ENCODE results near the gene PARG.

PARG gene

DNA sequence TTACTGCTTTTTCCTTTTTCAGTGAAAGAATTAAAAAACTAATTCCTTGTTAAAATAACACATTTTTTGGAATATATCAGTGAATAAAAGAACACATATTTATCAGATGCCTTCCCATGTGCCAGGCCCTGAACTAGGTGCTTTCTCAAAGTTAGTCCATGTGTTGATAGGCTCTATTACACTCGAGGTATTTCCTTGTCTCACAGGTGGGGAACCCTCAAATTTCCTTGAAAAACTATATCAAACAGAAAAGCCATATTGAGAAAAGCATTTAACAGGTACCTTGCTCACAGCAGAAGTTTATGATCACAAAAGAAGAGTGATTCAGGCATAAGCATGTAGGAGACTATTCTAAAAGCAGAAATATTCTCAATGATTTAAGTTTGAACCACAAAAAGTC lies 104.1 kb downstream of the PARG start:
- Histone ChIP-seq H3K36me3 (peaks cover 26% of the 10 kb centered on the region), H3K4me1 (ENCODE audit: control insufficient read depth in 1 of 2, insufficient read depth in 1 of 2, low read depth in 1 of 2, low read length in 1 of 2) (no peaks in the 10 kb centered on the region), H3K9me3 (no peaks in the 10 kb centered on the region), H3K4me3 (ENCODE audit: low read depth in 1 of 2, low read length in 1 of 2) (no peak overlapping the region), H3K27me3 (no peaks in the 10 kb centered on the region), H3K27ac (no peak overlapping the region)
- TF ChIP-seq, protein P1, sequence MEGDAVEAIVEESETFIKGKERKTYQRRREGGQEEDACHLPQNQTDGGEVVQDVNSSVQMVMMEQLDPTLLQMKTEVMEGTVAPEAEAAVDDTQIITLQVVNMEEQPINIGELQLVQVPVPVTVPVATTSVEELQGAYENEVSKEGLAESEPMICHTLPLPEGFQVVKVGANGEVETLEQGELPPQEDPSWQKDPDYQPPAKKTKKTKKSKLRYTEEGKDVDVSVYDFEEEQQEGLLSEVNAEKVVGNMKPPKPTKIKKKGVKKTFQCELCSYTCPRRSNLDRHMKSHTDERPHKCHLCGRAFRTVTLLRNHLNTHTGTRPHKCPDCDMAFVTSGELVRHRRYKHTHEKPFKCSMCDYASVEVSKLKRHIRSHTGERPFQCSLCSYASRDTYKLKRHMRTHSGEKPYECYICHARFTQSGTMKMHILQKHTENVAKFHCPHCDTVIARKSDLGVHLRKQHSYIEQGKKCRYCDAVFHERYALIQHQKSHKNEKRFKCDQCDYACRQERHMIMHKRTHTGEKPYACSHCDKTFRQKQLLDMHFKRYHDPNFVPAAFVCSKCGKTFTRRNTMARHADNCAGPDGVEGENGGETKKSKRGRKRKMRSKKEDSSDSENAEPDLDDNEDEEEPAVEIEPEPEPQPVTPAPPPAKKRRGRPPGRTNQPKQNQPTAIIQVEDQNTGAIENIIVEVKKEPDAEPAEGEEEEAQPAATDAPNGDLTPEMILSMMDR (IDR thresholded peaks at IDR 0.05), result no peak

DNA sequence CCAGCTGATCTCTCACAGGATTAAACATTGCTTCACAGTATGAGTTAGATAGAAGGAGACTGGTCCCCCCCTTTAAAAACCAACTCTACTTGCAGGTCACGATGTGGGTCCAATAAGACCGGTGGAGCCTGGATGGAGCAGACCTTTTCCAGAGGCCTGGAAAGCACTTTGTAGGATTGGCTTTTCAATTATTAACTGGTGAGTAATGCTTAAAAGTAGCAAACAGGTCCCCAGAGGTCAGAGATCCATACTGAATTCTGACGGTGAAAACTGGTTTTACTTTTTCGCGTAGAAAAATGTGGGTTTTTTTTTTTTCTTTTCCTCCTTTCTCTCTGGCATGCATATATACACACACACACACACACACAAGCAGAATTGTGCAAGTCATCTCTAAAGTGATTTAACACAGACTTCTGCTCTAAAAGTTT lies 104.8 kb downstream of the PARG start:
- peaks cover 32% of the 10 kb centered on the region for H3K36me3 ChIP-seq
- TF ChIP-seq, protein P1 (IDR thresholded peaks at IDR 0.05), result no peak
- H3K4me1 ChIP-seq (ENCODE audit: control insufficient read depth in 1 of 2, insufficient read depth in 1 of 2, low read depth in 1 of 2, low read length in 1 of 2), result no peaks in the 10 kb centered on the region
- H3K27me3 ChIP-seq, result no peaks in the 10 kb centered on the region
- no peaks in the 10 kb centered on the region for H3K9me3 ChIP-seq
- no peak overlapping the region for H3K27ac ChIP-seq
- no peak overlapping the region for H3K4me3 ChIP-seq (ENCODE audit: low read depth in 1 of 2, low read length in 1 of 2)

DNA sequence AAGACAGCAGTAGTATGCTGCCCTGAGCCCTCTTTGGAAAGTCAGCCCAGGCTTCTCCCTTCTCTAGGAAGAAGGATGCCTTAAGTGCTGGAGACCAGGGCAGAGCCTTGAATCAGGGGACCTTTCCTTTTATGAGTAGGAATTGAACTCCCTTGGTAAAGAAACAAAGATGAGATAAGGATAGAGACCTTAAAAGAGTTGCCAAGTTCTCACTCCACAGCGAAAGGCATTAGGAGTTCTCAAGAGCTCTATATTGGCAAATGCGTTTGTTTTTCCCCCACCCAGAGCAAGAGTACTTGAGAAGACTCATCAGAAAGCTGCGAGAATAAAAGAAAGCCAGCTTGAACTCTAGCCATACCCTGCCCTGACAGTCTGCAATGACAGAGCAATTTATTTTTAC lies 106.9 kb downstream of the PARG start:
- H3K27ac ChIP-seq, result no peak overlapping the region
- no peaks in the 10 kb centered on the region for H3K9me3 ChIP-seq
- TF ChIP-seq, protein P1 (IDR thresholded peaks at IDR 0.05), result no peak
- no peaks in the 10 kb centered on the region for H3K4me1 ChIP-seq (ENCODE audit: control insufficient read depth in 1 of 2, insufficient read depth in 1 of 2, low read depth in 1 of 2, low read length in 1 of 2)
- H3K36me3 ChIP-seq, result peaks cover 33% of the 10 kb centered on the region
- no peak overlapping the region for H3K4me3 ChIP-seq (ENCODE audit: low read depth in 1 of 2, low read length in 1 of 2)
- H3K27me3 ChIP-seq, result no peaks in the 10 kb centered on the region

DNA sequence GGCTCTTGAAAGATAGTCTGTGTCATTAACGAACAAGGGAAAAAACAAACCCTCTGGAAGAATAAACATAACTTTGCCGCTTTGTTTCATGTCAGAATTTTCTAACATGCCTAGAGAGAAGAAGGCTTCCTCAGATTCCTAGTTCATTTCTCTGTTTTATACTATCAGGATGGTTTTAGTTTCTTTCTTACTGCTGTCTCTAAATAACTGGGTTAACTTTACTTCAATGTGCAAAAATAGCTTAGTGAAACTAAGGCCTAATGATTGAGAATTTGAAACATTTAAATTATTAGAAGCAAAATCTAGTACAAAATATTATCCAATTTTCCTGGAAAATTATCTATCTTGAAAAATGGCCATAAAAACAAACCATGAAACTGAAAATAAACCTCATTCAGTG lies 107.6 kb downstream of the PARG start:
- Histone ChIP-seq H3K4me1 (ENCODE audit: control insufficient read depth in 1 of 2, insufficient read depth in 1 of 2, low read depth in 1 of 2, low read length in 1 of 2) (no peaks in the 10 kb centered on the region), H3K9me3 (no peaks in the 10 kb centered on the region)

DNA sequence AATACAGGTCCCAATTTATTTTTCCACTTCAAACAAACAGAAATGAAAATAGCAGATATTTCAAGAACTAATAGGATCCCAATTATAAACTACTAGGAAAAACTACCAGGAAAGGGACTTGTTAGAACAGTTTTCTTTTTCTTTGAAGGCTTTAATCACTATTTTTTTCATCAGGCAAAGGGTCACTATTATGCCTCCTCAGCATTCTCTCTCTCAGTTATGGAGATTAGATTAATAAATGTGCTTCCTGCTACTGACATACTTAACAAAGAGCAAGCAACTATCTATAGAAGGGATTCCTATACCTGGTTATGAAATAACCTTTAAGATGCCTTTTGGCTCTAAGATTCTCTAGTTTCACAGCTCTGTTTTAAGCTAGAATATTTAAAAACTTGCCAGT lies 108.7 kb downstream of the PARG start:
- TF ChIP-seq, protein P1 (IDR thresholded peaks at IDR 0.05), result no peak
- Histone ChIP-seq H3K9me3 (no peaks in the 10 kb centered on the region), H3K27me3 (no peaks in the 10 kb centered on the region), H3K27ac (no peak overlapping the region), H3K4me3 (ENCODE audit: low read depth in 1 of 2, low read length in 1 of 2) (no peak overlapping the region), H3K36me3 (peaks cover 24% of the 10 kb centered on the region), H3K4me1 (ENCODE audit: control insufficient read depth in 1 of 2, insufficient read depth in 1 of 2, low read depth in 1 of 2, low read length in 1 of 2) (no peaks in the 10 kb centered on the region)

More for the DNA sequence above, 107.6 kb downstream of the PARG start:
- no peak overlapping the region for H3K27ac ChIP-seq
- H3K27me3 ChIP-seq, result no peaks in the 10 kb centered on the region
- H3K36me3 ChIP-seq, result peaks cover 32% of the 10 kb centered on the region
- no peak overlapping the region for H3K4me3 ChIP-seq (ENCODE audit: low read depth in 1 of 2, low read length in 1 of 2)
- TF ChIP-seq, protein P1 (IDR thresholded peaks at IDR 0.05), result no peak
